HG03575 (cell line): ENCODE measurements around the gene GP5.

Experiments used
- ATAC-seq: cut with Tn5 transposase; IDR thresholded peaks from one replicate; pipeline ENCODE4 v1.9.1; 2021; ENCODE audit not compliant: unreplicated experiment, insufficient number of reproducible peaks, low FRiP score; ENCODE audit errors: extremely low read depth

The GP5 gene

DNA sequence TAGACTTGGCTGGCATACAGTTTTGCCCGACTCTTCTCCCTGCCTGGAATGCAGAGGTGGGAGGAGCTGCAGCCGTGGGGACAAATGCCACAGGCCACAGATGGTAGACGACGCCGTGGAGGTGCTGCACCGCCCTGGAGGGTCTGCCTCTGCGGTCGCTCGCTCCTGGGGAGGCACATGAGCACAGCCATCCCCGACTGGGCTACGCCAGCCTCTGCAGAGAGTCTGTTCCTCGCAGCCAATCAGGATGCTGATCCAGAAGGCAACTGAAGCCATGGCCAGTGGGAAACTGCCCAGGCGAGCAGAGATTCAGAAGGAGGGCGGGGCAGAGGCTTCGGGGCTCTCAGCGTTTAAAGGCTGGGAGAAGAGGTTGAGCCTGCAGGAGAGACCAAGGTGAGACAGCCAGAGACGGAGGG is 17.6 kb downstream of the GP5 start:
- ATAC-seq: no peak

DNA sequence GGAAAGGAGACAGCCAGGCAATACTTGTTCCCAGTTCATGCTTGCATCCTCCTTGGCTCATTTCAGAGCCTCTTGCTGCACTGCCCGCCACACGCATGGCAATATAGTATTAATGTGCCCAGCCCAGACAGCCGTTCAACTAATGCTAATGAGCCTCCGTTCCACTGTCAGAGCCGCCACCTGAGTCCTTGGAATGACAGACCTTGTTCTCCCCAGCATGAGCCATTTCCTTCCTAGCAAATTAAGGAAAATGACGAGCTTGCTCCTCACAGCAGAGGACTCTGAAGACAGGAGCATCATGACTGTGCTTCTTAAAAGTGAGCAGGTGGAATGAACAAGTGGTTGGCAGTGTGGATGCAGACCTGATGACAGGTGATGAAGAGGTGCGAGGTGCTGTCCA is 18.7 kb downstream of the GP5 start:
- no peak for ATAC-seq

DNA sequence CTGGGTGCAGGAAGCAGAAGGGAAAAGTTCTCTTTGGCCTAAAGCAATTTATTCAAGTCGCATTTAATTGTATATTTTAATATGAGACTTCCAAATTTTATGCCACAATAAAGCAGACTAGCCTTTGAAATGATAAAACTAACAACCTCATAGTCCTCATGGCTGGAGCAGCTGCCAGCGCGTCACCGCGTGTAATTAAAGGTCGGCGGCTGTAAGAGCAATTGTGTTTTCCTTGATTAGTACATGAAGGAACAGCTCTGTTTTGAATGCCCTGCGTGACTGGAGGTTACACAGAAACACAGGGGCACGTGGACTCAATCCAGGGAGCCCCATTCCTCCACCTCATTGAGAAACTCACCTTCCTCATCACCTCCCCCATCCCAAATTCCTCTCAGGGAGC is 19.4 kb downstream of the GP5 start:
- no peak for ATAC-seq

DNA sequence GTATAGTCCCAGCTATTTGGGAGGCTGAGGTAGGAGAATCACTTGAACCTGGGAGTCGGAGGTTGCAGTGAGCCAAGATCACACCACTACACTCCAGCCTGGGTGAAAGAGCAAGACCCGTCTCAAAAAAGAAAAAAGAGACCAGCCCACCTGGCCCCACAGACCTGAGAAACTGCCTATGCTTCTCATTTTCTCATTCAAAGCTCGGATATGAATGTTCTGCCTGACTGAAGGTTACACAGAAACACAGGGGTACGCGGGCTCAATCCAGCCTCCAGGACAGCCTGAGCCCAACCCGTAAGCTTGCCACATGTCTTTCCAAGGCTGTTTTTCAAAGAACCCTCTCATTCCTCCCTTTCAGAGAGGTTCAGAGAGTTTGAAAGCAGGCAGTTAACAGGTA is 19.8 kb downstream of the GP5 start:
- no peak for ATAC-seq

DNA sequence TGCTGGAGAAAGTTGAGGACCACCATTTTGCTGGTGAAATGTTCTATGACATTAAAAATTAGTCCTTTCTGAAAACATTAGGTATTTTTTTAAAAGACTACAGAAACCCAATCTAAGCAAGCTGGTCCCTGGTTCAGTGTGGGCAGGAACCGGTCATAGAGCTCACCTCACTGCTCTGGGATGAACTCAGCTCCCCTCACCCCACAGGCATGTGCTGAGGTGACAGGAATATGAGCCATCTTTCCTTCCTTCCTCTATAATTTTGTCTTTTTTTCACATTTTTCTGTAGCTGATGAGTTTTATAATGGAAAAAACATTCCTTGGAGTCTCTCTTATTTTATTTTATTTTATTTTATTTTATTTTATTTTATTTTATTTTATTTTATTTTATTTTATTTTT is 21.4 kb downstream of the GP5 start:
- ATAC-seq: no peak

DNA sequence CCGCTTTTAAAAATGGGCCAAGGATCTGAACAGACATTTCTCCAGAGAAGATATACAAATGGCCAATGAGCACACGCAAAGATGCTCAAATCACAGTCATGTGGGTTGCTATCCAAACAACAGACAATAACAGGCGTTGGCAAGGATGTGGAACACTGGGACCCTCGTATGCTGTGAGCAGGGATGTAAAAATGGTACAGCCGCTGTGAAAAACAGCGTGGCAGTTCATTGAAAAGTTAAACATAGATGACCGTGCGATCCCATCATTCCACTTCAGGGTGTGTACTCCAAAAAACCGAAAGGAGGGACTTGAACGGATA is 22.9 kb downstream of the GP5 start:
- ATAC-seq: no peak

DNA sequence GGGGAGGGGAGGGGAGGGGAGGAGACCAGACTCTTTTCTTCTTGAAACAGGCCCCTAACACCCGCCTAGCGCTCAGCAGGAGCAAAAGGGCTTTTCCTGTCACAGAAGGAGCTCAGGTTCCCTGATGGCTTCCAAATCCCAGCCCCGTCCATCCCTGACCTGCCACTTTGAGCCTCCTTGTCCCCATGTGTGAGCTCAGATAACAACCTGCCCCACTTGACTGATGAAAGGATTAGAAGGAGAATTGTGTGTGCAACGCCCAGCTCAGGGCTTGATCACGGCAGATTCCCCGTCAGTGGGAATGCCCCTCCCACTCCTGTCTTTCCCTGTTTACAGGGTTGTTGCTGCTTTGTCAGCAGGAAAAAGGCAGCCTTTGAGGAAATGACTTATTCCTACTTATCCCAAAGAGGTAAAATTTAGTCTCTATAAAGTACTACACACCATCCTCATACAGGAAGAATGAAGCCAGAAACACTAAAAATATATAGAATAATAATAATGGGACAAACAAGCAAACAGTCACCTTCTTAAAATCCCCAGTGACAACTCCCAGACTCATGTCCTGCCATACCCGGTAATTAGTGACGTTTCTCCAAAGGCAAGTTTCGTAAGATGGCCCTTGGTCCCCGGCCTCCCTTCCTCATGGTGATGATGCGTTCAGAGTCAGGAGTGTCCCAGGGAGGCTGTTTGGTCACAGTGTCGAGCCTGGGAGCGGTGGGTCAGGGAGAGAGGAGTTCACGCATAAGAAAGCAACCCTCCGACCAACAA is 23.4 kb downstream of the GP5 start:
- ATAC-seq: no peak

DNA sequence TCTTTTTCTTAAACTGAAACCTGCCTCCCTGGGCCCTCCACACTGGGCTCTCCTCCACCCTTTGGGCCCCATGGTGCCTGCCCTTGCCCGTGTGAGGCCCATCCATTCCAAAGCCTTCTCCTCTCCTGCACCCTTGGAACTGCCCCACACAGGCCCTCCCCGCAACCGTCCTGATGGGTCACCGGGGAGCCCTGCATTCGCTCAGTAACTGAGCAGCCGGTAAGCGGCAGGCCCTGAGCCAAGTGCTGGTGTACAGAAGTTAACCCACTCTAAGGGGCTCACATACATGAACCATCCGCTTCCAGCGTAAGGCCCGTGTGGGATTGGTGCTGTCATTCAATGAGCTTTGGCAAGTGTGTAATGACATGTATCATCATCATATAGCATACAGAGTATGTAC is 24.1 kb downstream of the GP5 start:
- ATAC-seq: no peak

DNA sequence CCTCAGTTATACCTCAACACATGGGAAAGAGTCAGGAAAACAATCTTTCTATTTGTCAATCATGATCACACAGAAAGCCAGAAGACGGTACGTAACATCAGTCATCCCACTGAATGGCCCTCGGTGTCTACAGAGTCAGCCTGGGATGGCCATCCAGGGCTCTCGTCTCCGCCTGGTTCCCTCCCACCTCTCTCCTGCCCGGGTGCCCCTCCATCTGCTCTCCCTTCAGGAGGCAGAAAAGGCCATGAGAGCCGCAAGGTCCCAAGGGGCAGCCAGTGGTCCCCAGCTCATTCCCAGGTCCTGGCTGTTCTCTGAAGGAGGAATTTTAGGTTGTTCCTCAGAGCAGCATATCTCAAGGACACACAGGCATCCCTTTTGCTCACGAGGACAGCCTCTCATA is 25.2 kb downstream of the GP5 start:
- no peak for ATAC-seq

DNA sequence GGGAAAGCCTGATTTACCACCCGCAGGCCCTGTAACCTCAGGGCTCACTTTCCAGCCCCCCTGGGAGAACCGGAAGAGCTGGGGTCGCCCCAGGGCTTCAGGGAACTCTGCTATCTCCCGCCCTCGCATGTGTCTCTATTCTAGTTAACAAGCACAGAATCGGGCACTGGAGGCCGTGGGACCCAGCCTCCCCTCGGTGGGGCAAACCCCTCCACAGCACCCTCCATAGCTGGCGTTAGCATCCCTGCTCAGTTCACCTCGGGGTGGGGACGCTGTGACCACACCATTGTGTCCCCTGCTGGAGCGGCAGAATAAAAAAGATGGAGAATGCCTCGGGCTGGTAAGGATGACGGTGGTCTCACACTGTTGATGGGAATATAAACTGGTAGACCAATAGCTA is 26.0 kb downstream of the GP5 start:
- no peak for ATAC-seq

DNA sequence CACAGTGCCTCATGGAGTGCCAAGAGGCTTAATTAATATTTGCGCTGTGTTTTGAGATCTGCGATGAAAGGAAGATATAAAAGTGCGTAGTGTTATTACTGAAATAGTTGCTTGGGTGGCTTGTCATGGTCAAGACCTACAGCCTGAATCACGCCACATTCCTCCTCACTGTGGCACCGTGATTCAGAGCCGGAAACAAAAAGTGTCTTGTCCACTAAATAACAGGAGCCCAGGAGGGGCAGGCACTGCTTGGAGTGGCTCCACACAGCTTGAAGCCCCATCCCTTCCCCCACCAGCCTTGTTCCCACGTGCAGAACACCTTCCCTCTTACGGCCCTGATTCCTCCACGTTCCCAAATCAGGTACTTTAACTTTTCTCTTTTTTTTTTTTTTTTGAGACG is 28.3 kb downstream of the GP5 start:
- ATAC-seq: no peak

DNA sequence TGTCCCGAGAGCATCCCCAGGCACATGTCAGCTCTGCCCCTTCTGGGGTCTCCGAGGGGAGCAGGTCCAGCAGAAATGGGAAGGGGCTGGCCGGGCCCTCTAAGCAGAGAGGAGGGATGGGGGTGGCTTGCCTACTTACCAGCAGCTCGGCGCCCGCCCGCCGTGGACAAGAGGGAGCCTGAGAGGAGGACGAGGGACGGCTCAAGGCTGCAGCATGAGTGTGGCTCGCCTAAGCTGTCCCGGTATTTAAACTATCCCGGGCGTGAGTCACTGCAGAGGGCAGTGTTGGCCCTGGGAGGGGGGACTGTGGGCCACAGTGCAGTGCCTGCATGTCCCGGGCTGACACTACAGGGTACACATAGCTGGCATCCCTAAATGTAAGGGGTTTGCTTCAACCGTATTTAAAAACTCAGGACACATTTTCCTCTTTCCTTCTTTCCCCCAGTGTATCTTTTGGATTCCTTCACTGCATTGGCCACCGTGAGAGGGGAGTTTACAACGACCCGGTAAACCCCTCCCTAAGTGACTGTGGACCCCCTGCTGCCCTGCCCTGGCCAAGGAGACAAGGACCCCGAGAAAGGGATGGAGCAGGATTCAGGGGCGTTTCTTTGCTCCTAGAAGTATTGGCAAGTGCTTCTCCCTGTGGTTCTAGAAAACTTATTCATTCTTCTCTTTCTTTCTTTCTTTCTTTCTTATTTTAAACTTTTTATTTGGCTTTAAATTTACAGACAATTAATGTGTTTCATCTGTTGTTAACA is 29.4 kb downstream of the GP5 start, which contains the start of gene LRRC15:
LRRC15 (minus strand) TSS at position 222 of the 758 bp plus-strand sequence. CDS start 8,700 bp downstream, outside the sequence.
- no peak for ATAC-seq

DNA sequence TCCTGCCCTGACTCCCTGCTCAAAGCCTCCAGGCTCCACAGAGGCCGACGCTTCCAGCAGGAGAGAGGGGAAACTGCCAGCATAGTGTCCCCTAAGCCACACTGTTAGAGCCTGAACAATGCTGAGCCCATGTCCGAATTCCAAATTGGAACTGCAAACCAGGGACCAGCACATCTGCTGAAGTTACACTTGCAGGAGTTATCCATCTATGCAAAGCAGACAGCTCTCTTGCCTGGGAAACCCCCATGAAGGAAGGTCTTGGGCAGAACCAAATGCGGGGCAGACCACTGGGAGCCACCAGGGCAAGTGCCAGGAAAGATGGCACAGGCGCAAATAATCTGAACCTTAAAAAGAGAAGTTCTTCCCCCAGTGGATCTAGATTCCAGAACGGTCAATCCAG is 30.1 kb downstream of the GP5 start:
- ATAC-seq: no peak

DNA sequence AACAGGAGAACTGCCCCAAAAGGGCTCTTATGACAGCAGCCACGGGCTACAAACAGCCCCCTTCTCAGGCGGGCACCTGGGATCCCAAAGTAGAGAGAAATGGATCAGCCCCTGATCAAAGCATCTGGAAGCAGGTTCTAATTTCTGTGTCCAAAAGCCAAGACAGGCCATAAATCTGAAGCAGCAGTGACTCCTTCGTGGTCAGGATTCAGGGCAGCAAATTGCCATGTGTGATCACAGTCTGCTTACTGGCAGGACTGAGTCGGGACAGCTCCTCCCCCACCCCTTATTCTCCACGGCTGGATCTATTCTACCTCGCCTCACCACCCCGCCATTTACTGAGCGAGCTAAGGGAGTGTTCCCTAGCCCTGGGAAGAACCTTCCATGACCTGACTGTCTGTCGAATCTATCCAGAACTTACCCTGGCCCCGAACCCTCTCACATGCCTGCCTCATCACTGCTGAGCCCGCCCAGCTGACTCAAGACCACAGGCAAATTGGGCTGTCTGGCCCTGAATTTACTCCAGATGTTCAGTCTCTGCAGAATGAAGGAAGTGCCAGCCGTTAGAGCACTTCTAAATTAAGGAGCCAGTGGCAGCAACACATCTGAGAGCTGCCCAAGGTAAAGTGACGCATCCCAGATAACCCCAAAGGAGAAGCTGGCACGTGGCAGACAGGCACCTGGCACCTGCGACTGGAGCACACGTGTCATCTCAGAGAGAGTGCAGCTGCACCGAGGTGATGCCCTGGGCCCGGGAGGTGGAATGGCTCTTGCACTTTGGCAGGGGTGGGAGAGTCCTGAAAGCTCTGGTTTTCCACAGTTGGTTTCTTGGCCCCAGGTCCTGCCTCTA is 30.8 kb downstream of the GP5 start:
- no peak for ATAC-seq

DNA sequence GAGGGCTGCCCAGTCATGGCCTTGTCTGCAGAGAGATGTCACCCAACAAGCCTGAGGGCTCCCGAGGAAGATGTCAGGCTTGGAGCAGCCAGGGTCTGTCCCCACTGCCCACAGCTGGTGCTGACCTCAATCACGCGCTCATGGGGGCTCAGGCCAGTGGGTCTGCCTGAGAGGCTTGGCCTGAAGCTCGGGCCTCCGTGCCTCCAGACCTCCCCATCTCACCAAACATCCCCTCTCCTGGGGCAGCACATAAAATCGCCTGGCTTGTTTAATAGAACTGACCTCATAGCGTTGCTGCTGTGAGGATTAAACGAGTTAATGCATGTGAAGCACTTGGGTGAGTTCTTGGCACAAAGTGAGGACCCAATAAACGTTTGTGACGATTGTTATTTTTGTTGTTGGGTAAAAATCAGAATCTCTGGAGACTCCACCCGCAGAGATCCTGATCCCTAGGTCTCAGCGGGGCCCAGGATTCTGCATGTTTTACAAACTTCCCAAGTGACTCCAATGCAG is 33.0 kb downstream of the GP5 start:
- ATAC-seq: no peak

DNA sequence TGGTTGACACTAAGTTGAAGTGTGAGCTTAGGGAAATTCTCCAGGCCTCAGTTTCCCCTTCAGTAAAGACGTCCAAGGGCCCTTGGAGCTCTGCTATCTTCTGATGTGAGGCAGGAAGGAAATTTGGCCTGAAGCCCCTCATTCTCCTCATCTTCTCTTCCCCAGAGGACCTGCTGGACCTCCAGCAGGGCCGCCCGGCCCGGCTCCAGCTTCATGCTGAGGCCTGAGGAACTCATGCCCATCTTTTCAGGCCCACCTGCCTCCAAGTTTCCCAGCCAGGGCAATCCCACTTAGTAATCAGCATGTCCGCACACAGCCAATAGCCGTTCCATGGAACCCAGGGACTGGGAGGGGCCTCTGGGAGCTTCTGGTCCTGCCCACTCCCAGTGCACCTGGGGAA is 33.5 kb downstream of the GP5 start:
- no peak for ATAC-seq

DNA sequence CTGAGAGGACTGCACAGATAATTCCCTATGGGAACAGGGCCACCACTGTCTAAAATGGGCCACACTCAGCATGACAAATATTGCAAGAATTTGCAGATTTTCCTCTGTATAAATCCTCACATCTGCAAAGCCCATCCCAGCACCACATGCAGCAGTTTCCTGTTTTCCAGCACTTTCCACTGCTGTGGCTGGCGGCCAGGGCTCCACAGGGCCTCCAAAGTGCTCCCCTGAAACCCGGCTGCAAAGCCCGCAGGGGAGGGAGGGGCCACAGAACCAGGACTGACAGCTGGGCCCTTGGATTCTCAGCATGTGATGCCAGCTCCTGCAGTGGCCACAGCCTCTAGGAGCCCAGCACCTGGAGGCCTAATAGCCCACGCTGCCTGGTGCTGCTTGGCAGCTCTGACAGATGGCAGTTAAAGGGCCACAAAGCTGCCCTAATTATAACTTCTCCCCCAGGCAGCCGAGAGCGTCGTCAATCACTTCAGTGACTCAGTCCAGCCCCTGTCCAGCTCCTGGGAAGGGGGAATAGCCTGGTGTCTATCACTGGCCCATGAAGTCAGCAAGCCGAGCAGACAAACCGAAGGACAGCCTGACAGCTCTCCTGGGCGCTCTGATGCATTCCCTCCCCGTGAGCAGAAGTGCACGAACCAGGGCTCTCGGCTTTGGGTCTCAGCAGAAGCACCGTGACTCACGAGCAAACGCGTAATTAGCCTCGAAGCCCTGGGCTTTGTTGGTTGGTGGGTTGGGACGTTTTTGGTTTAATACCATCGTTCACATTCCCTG is 34.2 kb downstream of the GP5 start:
- ATAC-seq: no peak

DNA sequence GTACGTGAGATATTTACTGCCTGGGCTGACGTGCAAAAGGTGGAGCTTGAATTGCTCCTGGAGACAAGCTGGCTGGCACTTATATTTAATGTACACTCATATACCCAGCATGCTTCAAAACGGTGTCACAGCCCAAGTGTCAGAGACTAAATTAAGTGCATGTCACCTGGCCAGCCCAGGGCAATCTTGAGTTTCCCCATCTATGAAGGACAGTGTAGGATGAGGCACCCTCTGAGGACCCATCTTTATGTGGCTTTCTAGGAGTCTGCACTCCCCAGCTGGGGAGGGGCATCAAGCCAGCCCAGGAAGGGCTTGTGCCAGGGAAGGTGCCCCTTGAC is 34.8 kb downstream of the GP5 start:
- ATAC-seq: no peak

DNA sequence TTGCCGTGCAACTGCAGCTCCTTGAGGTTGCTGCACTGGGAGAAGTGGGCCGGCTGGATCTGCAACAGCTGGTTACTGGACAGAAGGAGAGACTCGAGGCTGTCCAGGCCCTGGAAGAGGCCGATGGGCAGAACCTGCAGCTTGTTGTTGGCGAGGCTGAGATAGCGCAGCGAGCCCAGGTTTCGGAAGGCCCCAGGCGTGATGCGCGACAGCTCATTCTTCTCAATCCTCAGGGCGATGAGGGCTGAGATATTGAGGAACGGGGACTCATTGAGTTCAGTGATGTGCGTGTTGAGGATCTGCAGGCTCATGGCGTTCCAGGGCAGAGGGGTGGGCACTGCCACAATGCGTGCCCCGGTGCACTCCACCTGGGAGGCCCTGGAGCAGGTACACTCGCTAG is 38.5 kb downstream of the GP5 start:
- ATAC-seq: no peak
